CD8-positive, alpha-beta memory T cell (primary cell): ENCODE measurements around the gene ENPP4. TPM values are rescaled to one million over a fixed set of nuclear protein-coding genes. Genes with fewer than 3 reads are reported as not detected.
"Not testable (repeated sequence)": the region's sequence is repeated elsewhere in the genome, so short reads cannot be mapped to it uniquely, and the experiment has no call there.

Experiments
- CTCF ChIA-PET: fragments of 350-600 bp; sonication (Branson Sonifier 250); formaldehyde crosslinking; loops from one replicate; lab custom pipeline; 2021; ENCODE audit warnings: antibody characterized with exemption; lab: Charles Lee
- POLR2A ChIA-PET: fragments of 350-600 bp; sonication (Branson Sonifier 250); formaldehyde crosslinking; loops from one replicate; lab custom pipeline; 2021; ENCODE audit warnings: antibody characterized with exemption; lab: Charles Lee
- DNase-seq, 5 donors: peaks; one replicate each; pipeline versions ENCODE4 v3.0.0 to v3.0.0-alpha.2; 2020 to 2022; ENCODE audit warnings: mixed read lengths in 1 of 5
- H3K27ac ChIP-seq: one replicate; pipeline ENCODE4 v1.7.0; 2013; ENCODE audit warnings: low read depth, mild to moderate bottlenecking, low read length, moderate library complexity
- H3K27me3 ChIP-seq: 2 replicates; pipeline ENCODE4 v1.7.0; 2013; ENCODE audit warnings: low read length, mild to moderate bottlenecking; ENCODE audit not compliant: insufficient read depth, poor library complexity, severe bottlenecking
- H3K36me3 ChIP-seq: 2 replicates; pipeline ENCODE4 v1.7.0; 2013; ENCODE audit warnings: mild to moderate bottlenecking, low read length, moderate library complexity; ENCODE audit not compliant: insufficient read depth
- H3K4me1 ChIP-seq: 2 replicates; pipeline ENCODE4 v1.7.0; 2013; ENCODE audit warnings: mild to moderate bottlenecking, low read length, moderate library complexity; ENCODE audit not compliant: insufficient read depth
- H3K4me3 ChIP-seq: 2 replicates; pipeline ENCODE4 v1.7.0; 2013; ENCODE audit warnings: mild to moderate bottlenecking, low read length
- H3K9me3 ChIP-seq: 2 replicates; pipeline ENCODE4 v1.7.0; 2013; ENCODE audit warnings: mild to moderate bottlenecking, low read length
- H3K27ac Mint-ChIP-seq, 8 donors: one replicate each; pipeline ENCODE4 v1.8.0; 2020 to 2021; ENCODE audit warnings: mixed read lengths in 8 of 8, mild to moderate bottlenecking in 6 of 8, inconsistent platforms in 3 of 8, moderate library complexity in 3 of 8
- H3K27me3 Mint-ChIP-seq, 2 donors: one replicate each; pipeline ENCODE4 v1.8.0; 2020 to 2021; ENCODE audit warnings: mixed read lengths in 2 of 2, mild to moderate bottlenecking in 1 of 2, moderate library complexity in 1 of 2
- H3K36me3 Mint-ChIP-seq, 3 donors: one replicate each; pipeline ENCODE4 v1.8.0; 2020 to 2021; ENCODE audit warnings: mixed read lengths in 3 of 3, inconsistent platforms in 1 of 3, mild to moderate bottlenecking in 1 of 3
- H3K4me1 Mint-ChIP-seq, 3 donors: one replicate each; pipeline ENCODE4 v1.8.0; 2020 to 2021; ENCODE audit warnings: mixed read lengths in 3 of 3, inconsistent platforms in 1 of 3, mild to moderate bottlenecking in 1 of 3
- H3K4me3 Mint-ChIP-seq, 7 donors: one replicate each; pipeline ENCODE4 v1.8.0; 2020 to 2021; ENCODE audit warnings: mixed read lengths in 7 of 7, mild to moderate bottlenecking in 6 of 7, moderate library complexity in 4 of 7, inconsistent platforms in 2 of 7
- H3K9me3 Mint-ChIP-seq, 5 donors: one replicate each; pipeline ENCODE4 v1.8.0; 2020 to 2022; ENCODE audit warnings: mixed read lengths in 5 of 5, mild to moderate bottlenecking in 3 of 5, moderate library complexity in 2 of 5, inconsistent platforms in 1 of 5
- polyA plus RNA-seq: library from polyadenylated mRNA; unstranded; fragments of 300-500 nt; fragmentation: Illumina TruSeq; gene quantifications from one replicate; pipeline ENCODE4 v1.2.3, GENCODE V29; 2021
- total RNA-seq, 2 experiments: library from RNA; stranded (reverse); gene quantifications; one replicate each; pipeline ENCODE4 v1.2.3, GENCODE V29; 2021

ENPP4 gene
- total and polyA plus RNA-seq, 3 experiments from 2014 or later, result 11.1 to 13.2 (median 13.0) TPM

GRCh38 chr6:46130666-46131065 lies 877 bp downstream of the ENPP4 start:
- ChIA-PET CTCF (interaction anchor here (1.0 to 3.1 kb wide), 5 partner anchors 13 to 492 kb away, joined by 3 to 14 read pairs (median 6); no protein-coding TSS in a partner anchor), POLR2A (interaction anchor here (1.2 to 1.4 kb wide), 2 partner anchors 8 to 11 kb away, joined by 3 to 4 read pairs; no protein-coding TSS in a partner anchor)
- peak overlapping the region; percentile 96 to 100 (median 98) for H3K4me3 Mint-ChIP-seq
- H3K27me3 Mint-ChIP-seq, result peaks cover 0 to 1% of the 10 kb centered on the region in 2 donors
- H3K36me3 Mint-ChIP-seq, result peaks cover 0 to 12% (median 0%) of the 10 kb centered on the region in 3 donors
- H3K4me1 Mint-ChIP-seq, result peaks cover 46 to 84% (median 78%) of the 10 kb centered on the region in 3 donors
- H3K9me3 Mint-ChIP-seq, result no peaks in the 10 kb centered on the region
- Histone ChIP-seq H3K27me3 (no peaks in the 10 kb centered on the region), H3K9me3 (no peaks in the 10 kb centered on the region), H3K4me1 (peaks cover 25% of the 10 kb centered on the region), H3K27ac (peak overlapping the region; percentile 81), H3K4me3 (peak overlapping the region; percentile 82), H3K36me3 (no peaks in the 10 kb centered on the region)
- H3K27ac Mint-ChIP-seq, result peak overlapping the region; percentile 44 to 98 (median 96)
- no peak for DNase-seq

GRCh38 chr6:46131291-46131690 lies 1.5 kb downstream of the ENPP4 start:
- not testable (repeated sequence) for H3K27me3 ChIP-seq, H3K9me3 ChIP-seq, H3K36me3 ChIP-seq, DNase-seq, H3K27ac ChIP-seq, H3K9me3 Mint-ChIP-seq, H3K27me3 Mint-ChIP-seq, H3K27ac Mint-ChIP-seq, H3K4me3 ChIP-seq
- H3K4me1 Mint-ChIP-seq, result peaks cover 51 to 85% (median 79%) of the 10 kb centered on the region in 3 donors
- peaks cover 0 to 12% (median 0%) of the 10 kb centered on the region in 3 donors for H3K36me3 Mint-ChIP-seq
- ChIA-PET CTCF (interaction anchor here (3.1 kb wide), 1 partner anchor 41 kb away, joined by 14 read pairs; no protein-coding TSS in a partner anchor), POLR2A (interaction anchor here (1.2 kb wide), 1 partner anchor 12 kb away, joined by 4 read pairs; no protein-coding TSS in a partner anchor)
- peak overlapping the region in 5 of 7 donors; percentile 18 to 99 (median 98) for H3K4me3 Mint-ChIP-seq
- H3K4me1 ChIP-seq, result peaks cover 25% of the 10 kb centered on the region

GRCh38 chr6:46134216-46134615 lies 4.4 kb downstream of the ENPP4 start:
- CTCF ChIA-PET, result no interaction called here
- Mint-ChIP-seq H3K27me3 (peaks cover 0 to 1% of the 10 kb centered on the region in 2 donors), H3K4me3 (peak overlapping the region in 1 of 7 donors; percentile 1), H3K36me3 (peaks cover 0 to 12% (median 3%) of the 10 kb centered on the region in 3 donors), H3K4me1 (peaks cover 51 to 86% (median 85%) of the 10 kb centered on the region in 3 donors), H3K27ac (no peak overlapping the region), H3K9me3 (no peaks in the 10 kb centered on the region)
- Histone ChIP-seq H3K4me1 (peaks cover 8% of the 10 kb centered on the region), H3K27me3 (no peaks in the 10 kb centered on the region), H3K9me3 (no peaks in the 10 kb centered on the region), H3K27ac (no peak overlapping the region), H3K36me3 (no peaks in the 10 kb centered on the region), H3K4me3 (no peak overlapping the region)
- no peak for DNase-seq
- POLR2A ChIA-PET, result no interaction called here

GRCh38 chr6:46135176-46135575 lies 5.4 kb downstream of the ENPP4 start:
- peaks cover 0 to 5% (median 3%) of the 10 kb centered on the region in 3 donors for H3K36me3 Mint-ChIP-seq
- Histone ChIP-seq H3K4me1 (peaks cover 8% of the 10 kb centered on the region), H3K36me3 (no peaks in the 10 kb centered on the region), H3K27me3 (no peaks in the 10 kb centered on the region), H3K4me3 (no peak overlapping the region), H3K9me3 (no peaks in the 10 kb centered on the region), H3K27ac (no peak overlapping the region)
- no peak for DNase-seq
- H3K27me3 Mint-ChIP-seq, result no peaks in the 10 kb centered on the region
- peaks cover 52 to 90% (median 87%) of the 10 kb centered on the region in 3 donors for H3K4me1 Mint-ChIP-seq
- ChIA-PET CTCF (no interaction called here), POLR2A (no interaction called here)
- no peaks in the 10 kb centered on the region for H3K9me3 Mint-ChIP-seq
- peak overlapping the region in 1 of 7 donors; percentile 19 for H3K4me3 Mint-ChIP-seq
- H3K27ac Mint-ChIP-seq, result no peak overlapping the region

GRCh38 chr6:46136831-46137230 lies 7.0 kb downstream of the ENPP4 start:
- Histone ChIP-seq H3K4me3 (no peak overlapping the region), H3K9me3 (no peaks in the 10 kb centered on the region), H3K36me3 (no peaks in the 10 kb centered on the region), H3K4me1 (peaks cover 4% of the 10 kb centered on the region), H3K27me3 (no peaks in the 10 kb centered on the region), H3K27ac (no peak overlapping the region)
- no peak for DNase-seq
- CTCF ChIA-PET, result no interaction called here
- Mint-ChIP-seq H3K27ac (peak overlapping the region in 2 of 8 donors; percentile 27 to 28), H3K9me3 (no peaks in the 10 kb centered on the region), H3K4me1 (peaks cover 46 to 86% (median 83%) of the 10 kb centered on the region in 3 donors), H3K4me3 (no peak overlapping the region), H3K27me3 (no peaks in the 10 kb centered on the region), H3K36me3 (peaks cover 0 to 13% (median 3%) of the 10 kb centered on the region in 3 donors)
- POLR2A ChIA-PET, result no interaction called here

- H3K27me3 ChIP-seq, result no peaks in the 10 kb centered on the region
- Mint-ChIP-seq H3K9me3 (no peaks in the 10 kb centered on the region), H3K27ac (peak overlapping the region in 1 of 8 donors; percentile 10), H3K36me3 (peaks cover 0 to 15% (median 3%) of the 10 kb centered on the region in 3 donors), H3K27me3 (no peaks in the 10 kb centered on the region), H3K4me1 (peaks cover 46 to 83% (median 81%) of the 10 kb centered on the region in 3 donors), H3K4me3 (no peak overlapping the region)
- peaks cover 4% of the 10 kb centered on the region for H3K4me1 ChIP-seq
- ChIA-PET POLR2A (no interaction called here), CTCF (no interaction called here)
- H3K9me3 ChIP-seq, result no peaks in the 10 kb centered on the region
- no peaks in the 10 kb centered on the region for H3K36me3 ChIP-seq
- no peak overlapping the region for H3K4me3 ChIP-seq
- no peak for DNase-seq
- H3K27ac ChIP-seq, result no peak overlapping the region
Observed at GRCh38 chr6:46137387-46137786, 7.6 kb downstream of the ENPP4 start.

- Mint-ChIP-seq H3K27ac (peak overlapping the region in 5 of 8 donors; percentile 0 to 71 (median 10)), H3K36me3 (peaks cover 3 to 23% (median 7%) of the 10 kb centered on the region in 3 donors), H3K4me1 (peaks cover 43 to 75% (median 74%) of the 10 kb centered on the region in 3 donors), H3K4me3 (peak overlapping the region in 1 of 7 donors; percentile 6), H3K9me3 (no peaks in the 10 kb centered on the region), H3K27me3 (no peaks in the 10 kb centered on the region)
- POLR2A ChIA-PET, result interaction anchor here (0.9 kb wide), 1 partner anchor 8 kb away, joined by 3 read pairs; the partner anchor contains the start of gene ENPP4
- Histone ChIP-seq H3K27ac (no peak overlapping the region), H3K9me3 (no peaks in the 10 kb centered on the region), H3K27me3 (no peaks in the 10 kb centered on the region), H3K36me3 (no peaks in the 10 kb centered on the region), H3K4me3 (no peak overlapping the region), H3K4me1 (peaks cover 4% of the 10 kb centered on the region)
- CTCF ChIA-PET, result no interaction called here
- DNase-seq, result no peak
Observed at GRCh38 chr6:46138281-46138680, 8.5 kb downstream of the ENPP4 start.

- ChIA-PET CTCF (no interaction called here), POLR2A (no interaction called here)
- no peak overlapping the region for H3K4me3 Mint-ChIP-seq
- no peaks in the 10 kb centered on the region for H3K9me3 ChIP-seq
- no peaks in the 10 kb centered on the region for H3K27me3 Mint-ChIP-seq
- H3K9me3 Mint-ChIP-seq, result no peaks in the 10 kb centered on the region
- H3K4me1 Mint-ChIP-seq, result peaks cover 7 to 17% (median 16%) of the 10 kb centered on the region in 3 donors
- H3K4me1 ChIP-seq, result no peaks in the 10 kb centered on the region
- no peak overlapping the region for H3K4me3 ChIP-seq
- no peak for DNase-seq
- no peaks in the 10 kb centered on the region for H3K36me3 ChIP-seq
- no peaks in the 10 kb centered on the region for H3K27me3 ChIP-seq
- peak overlapping the region in 1 of 8 donors; percentile 3 for H3K27ac Mint-ChIP-seq
- no peak overlapping the region for H3K27ac ChIP-seq
- H3K36me3 Mint-ChIP-seq, result peaks cover 3 to 35% (median 8%) of the 10 kb centered on the region in 3 donors
Observed at GRCh38 chr6:46144270-46144669, 14.5 kb downstream of the ENPP4 start.
